ENCODE data around the gene RTP3.

DNA sequence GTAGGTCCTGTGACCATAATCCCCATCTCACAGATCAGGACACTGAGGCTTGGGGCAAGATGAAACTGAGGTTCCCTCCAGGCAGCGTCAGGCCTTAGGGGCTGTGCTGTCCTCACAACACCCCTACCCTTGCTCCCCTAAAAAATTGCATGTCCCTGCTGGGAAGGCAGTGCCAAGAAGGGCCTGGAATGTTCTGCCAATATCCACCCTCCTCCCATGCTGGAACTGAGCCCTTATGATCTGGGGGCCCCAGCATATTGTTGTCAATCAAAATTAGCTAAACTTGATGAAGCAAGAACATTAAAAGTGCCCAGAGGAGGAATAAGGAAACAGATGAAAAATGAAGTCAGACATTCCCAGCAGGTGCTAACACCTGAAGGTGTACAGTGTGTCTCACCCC lies 13.4 kb upstream of the RTP3 start:
- TF ChIP-seq, protein P1, sequence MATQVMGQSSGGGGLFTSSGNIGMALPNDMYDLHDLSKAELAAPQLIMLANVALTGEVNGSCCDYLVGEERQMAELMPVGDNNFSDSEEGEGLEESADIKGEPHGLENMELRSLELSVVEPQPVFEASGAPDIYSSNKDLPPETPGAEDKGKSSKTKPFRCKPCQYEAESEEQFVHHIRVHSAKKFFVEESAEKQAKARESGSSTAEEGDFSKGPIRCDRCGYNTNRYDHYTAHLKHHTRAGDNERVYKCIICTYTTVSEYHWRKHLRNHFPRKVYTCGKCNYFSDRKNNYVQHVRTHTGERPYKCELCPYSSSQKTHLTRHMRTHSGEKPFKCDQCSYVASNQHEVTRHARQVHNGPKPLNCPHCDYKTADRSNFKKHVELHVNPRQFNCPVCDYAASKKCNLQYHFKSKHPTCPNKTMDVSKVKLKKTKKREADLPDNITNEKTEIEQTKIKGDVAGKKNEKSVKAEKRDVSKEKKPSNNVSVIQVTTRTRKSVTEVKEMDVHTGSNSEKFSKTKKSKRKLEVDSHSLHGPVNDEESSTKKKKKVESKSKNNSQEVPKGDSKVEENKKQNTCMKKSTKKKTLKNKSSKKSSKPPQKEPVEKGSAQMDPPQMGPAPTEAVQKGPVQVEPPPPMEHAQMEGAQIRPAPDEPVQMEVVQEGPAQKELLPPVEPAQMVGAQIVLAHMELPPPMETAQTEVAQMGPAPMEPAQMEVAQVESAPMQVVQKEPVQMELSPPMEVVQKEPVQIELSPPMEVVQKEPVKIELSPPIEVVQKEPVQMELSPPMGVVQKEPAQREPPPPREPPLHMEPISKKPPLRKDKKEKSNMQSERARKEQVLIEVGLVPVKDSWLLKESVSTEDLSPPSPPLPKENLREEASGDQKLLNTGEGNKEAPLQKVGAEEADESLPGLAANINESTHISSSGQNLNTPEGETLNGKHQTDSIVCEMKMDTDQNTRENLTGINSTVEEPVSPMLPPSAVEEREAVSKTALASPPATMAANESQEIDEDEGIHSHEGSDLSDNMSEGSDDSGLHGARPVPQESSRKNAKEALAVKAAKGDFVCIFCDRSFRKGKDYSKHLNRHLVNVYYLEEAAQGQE (IDR thresholded peaks at IDR 0.05; ENCODE audit: unreplicated experiment), result no peak
- TF ChIP-seq POLR2AphosphoS5 (IDR thresholded peaks at IDR 0.05; ENCODE audit: low read depth) (no peak), EZH2phosphoT487 (IDR thresholded peaks at IDR 0.05; ENCODE audit: unreplicated experiment) (no peak), EZH2 (IDR thresholded peaks at IDR 0.05; ENCODE audit: low read depth, unreplicated experiment) (no peak), NANOG (IDR thresholded peaks at IDR 0.05; ENCODE audit: borderline replicate concordance) (no peak), JUNB (IDR thresholded peaks at IDR 0.05; ENCODE audit: unreplicated experiment) (no peak), CREB1 (CRISPR knock-in tag; IDR thresholded peaks at IDR 0.05; ENCODE audit: low read depth) (no peak), STAT1 (IDR thresholded peaks at IDR 0.05; ENCODE audit: unreplicated experiment) (no peak), ZNF114 (CRISPR knock-in tag; IDR thresholded peaks at IDR 0.05) (no peak), ZNF331 (CRISPR knock-in tag; IDR thresholded peaks at IDR 0.05; ENCODE audit: low read depth) (no peak)
- TF ChIP-seq, protein P2, sequence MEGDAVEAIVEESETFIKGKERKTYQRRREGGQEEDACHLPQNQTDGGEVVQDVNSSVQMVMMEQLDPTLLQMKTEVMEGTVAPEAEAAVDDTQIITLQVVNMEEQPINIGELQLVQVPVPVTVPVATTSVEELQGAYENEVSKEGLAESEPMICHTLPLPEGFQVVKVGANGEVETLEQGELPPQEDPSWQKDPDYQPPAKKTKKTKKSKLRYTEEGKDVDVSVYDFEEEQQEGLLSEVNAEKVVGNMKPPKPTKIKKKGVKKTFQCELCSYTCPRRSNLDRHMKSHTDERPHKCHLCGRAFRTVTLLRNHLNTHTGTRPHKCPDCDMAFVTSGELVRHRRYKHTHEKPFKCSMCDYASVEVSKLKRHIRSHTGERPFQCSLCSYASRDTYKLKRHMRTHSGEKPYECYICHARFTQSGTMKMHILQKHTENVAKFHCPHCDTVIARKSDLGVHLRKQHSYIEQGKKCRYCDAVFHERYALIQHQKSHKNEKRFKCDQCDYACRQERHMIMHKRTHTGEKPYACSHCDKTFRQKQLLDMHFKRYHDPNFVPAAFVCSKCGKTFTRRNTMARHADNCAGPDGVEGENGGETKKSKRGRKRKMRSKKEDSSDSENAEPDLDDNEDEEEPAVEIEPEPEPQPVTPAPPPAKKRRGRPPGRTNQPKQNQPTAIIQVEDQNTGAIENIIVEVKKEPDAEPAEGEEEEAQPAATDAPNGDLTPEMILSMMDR (conservative IDR thresholded peaks at IDR 0.05; ENCODE audit: low read depth in 2 of 2), result no peak
- TF ChIP-seq, protein P3, sequence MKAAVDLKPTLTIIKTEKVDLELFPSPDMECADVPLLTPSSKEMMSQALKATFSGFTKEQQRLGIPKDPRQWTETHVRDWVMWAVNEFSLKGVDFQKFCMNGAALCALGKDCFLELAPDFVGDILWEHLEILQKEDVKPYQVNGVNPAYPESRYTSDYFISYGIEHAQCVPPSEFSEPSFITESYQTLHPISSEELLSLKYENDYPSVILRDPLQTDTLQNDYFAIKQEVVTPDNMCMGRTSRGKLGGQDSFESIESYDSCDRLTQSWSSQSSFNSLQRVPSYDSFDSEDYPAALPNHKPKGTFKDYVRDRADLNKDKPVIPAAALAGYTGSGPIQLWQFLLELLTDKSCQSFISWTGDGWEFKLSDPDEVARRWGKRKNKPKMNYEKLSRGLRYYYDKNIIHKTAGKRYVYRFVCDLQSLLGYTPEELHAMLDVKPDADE (IDR thresholded peaks at IDR 0.05), result no peak
- TF ChIP-seq, protein P4, sequence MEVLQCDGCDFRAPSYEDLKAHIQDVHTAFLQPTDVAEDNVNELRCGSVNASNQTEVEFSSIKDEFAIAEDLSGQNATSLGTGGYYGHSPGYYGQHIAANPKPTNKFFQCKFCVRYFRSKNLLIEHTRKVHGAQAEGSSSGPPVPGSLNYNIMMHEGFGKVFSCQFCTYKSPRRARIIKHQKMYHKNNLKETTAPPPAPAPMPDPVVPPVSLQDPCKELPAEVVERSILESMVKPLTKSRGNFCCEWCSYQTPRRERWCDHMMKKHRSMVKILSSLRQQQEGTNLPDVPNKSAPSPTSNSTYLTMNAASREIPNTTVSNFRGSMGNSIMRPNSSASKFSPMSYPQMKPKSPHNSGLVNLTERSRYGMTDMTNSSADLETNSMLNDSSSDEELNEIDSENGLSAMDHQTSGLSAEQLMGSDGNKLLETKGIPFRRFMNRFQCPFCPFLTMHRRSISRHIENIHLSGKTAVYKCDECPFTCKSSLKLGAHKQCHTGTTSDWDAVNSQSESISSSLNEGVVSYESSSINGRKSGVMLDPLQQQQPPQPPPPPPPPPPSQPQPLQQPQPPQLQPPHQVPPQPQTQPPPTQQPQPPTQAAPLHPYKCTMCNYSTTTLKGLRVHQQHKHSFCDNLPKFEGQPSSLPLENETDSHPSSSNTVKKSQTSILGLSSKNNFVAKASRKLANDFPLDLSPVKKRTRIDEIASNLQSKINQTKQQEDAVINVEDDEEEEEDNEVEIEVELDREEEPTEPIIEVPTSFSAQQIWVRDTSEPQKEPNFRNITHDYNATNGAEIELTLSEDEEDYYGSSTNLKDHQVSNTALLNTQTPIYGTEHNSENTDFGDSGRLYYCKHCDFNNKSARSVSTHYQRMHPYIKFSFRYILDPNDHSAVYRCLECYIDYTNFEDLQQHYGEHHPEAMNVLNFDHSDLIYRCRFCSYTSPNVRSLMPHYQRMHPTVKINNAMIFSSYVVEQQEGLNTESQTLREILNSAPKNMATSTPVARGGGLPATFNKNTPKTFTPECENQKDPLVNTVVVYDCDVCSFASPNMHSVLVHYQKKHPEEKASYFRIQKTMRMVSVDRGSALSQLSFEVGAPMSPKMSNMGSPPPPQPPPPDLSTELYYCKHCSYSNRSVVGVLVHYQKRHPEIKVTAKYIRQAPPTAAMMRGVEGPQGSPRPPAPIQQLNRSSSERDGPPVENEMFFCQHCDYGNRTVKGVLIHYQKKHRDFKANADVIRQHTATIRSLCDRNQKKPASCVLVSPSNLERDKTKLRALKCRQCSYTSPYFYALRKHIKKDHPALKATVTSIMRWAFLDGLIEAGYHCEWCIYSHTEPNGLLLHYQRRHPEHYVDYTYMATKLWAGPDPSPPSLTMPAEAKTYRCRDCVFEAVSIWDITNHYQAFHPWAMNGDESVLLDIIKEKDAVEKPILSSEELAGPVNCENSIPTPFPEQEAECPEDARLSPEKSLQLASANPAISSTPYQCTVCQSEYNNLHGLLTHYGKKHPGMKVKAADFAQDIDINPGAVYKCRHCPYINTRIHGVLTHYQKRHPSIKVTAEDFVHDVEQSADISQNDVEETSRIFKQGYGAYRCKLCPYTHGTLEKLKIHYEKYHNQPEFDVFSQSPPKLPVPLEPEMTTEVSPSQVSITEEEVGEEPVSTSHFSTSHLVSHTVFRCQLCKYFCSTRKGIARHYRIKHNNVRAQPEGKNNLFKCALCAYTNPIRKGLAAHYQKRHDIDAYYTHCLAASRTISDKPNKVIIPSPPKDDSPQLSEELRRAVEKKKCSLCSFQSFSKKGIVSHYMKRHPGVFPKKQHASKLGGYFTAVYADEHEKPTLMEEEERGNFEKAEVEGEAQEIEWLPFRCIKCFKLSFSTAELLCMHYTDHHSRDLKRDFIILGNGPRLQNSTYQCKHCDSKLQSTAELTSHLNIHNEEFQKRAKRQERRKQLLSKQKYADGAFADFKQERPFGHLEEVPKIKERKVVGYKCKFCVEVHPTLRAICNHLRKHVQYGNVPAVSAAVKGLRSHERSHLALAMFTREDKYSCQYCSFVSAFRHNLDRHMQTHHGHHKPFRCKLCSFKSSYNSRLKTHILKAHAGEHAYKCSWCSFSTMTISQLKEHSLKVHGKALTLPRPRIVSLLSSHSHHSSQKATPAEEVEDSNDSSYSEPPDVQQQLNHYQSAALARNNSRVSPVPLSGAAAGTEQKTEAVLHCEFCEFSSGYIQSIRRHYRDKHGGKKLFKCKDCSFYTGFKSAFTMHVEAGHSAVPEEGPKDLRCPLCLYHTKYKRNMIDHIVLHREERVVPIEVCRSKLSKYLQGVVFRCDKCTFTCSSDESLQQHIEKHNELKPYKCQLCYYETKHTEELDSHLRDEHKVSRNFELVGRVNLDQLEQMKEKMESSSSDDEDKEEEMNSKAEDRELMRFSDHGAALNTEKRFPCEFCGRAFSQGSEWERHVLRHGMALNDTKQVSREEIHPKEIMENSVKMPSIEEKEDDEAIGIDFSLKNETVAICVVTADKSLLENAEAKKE (CRISPR knock-in tag; IDR thresholded peaks at IDR 0.05), result no peak

All from GM23338 (cell line).